Activated naive CD4-positive, alpha-beta T cell (primary cell): ENCODE results near the gene ABHD2.

Experiments
- DNase-seq, 4 experiments: peaks; one replicate each; lab custom pipeline; 2025; lab: John Stamatoyannopoulos, UW

The ABHD2 gene

GRCh38 chr15:89098281-89098680 is 10.0 kb downstream of the ABHD2 start:
- no peak for DNase-seq

GRCh38 chr15:89099968-89100367 is 11.7 kb downstream of the ABHD2 start:
- DNase-seq, result no peak

- no peak for DNase-seq
Observed at GRCh38 chr15:89101302-89102193, 13.3 kb downstream of the ABHD2 start.

GRCh38 chr15:89103481-89104171 is 15.4 kb downstream of the ABHD2 start:
- DNase-seq, result no peak

- no peak for DNase-seq
Observed at GRCh38 chr15:89104172-89104564, 15.9 kb downstream of the ABHD2 start.

- no peak for DNase-seq
Observed at GRCh38 chr15:89105147-89105546, 16.9 kb downstream of the ABHD2 start.

- DNase-seq, result no peak
Observed at GRCh38 chr15:89106200-89106599, 17.9 kb downstream of the ABHD2 start.

GRCh38 chr15:89107984-89108383 is 19.7 kb downstream of the ABHD2 start:
- DNase-seq, result no peak

- DNase-seq, result no peak
Observed at GRCh38 chr15:89108835-89109234, 20.6 kb downstream of the ABHD2 start.

GRCh38 chr15:89109238-89109637 is 21.0 kb downstream of the ABHD2 start:
- DNase-seq, result no peak

- no peak for DNase-seq
Observed at GRCh38 chr15:89110060-89110459, 21.8 kb downstream of the ABHD2 start.

GRCh38 chr15:89111352-89111751 is 23.1 kb downstream of the ABHD2 start:
- no peak for DNase-seq

GRCh38 chr15:89111961-89112340 is 23.7 kb downstream of the ABHD2 start:
- DNase-seq, result no peak

GRCh38 chr15:89112341-89112971 is 24.2 kb downstream of the ABHD2 start:
- DNase-seq, result no peak

- DNase-seq, result no peak
Observed at GRCh38 chr15:89113296-89114024, 25.2 kb downstream of the ABHD2 start.

GRCh38 chr15:89114990-89115389 is 26.7 kb downstream of the ABHD2 start:
- DNase-seq, result no peak

GRCh38 chr15:89115547-89115946 is 27.3 kb downstream of the ABHD2 start:
- DNase-seq, result no peak

- DNase-seq, result no peak
Observed at GRCh38 chr15:89116404-89116803, 28.1 kb downstream of the ABHD2 start.

- DNase-seq, result no peak
Observed at GRCh38 chr15:89117790-89118189, 29.5 kb downstream of the ABHD2 start.

- DNase-seq, result no peak
Observed at GRCh38 chr15:89118481-89118989, 30.3 kb downstream of the ABHD2 start.

- no peak for DNase-seq
Observed at GRCh38 chr15:89119489-89120478, 31.5 kb downstream of the ABHD2 start.
